Transverse colon (tissue), 3 donors: ENCODE results near the gene SMARCAL1.

Experiments
- EP300 ChIP-seq: sonication (generic); formaldehyde crosslinking; IDR thresholded peaks from one replicate; pipeline ENCODE4 v1.6.1; 2017; ENCODE audit warnings: antibody characterized with exemption, low read depth
- POLR2A ChIP-seq: fragments of 450-650 bp; IDR thresholded peaks from one replicate; pipeline ENCODE4 v1.6.1; 2016; ENCODE audit warnings: antibody characterized with exemption, mild to moderate bottlenecking, moderate library complexity
- POLR2AphosphoS5 ChIP-seq, 3 donors: sonication (generic); formaldehyde crosslinking; IDR thresholded peaks; one replicate each; pipeline ENCODE4 v1.6.1; 2016; ENCODE audit warnings: antibody characterized with exemption in 3 of 3

DNA sequence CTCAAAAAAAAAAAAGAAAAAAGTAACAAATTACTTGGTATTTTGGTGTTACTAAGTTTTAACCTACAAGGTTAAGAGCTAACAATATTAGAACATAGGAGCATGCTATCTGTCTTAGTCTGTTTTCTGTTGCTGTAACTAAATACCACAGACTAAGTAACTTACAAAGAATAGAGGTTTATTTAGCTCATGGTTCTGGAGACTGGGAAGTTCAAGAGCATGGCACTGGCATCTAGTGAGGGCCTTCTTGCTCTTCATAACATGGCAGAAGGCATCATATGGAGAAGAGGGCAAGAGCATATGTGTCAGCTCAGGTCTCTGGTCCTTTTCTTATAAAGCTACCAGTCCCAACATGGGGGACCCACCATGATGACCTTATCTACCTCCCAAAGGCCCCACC lies 36.5 kb downstream of the SMARCAL1 start:
- TF ChIP-seq EP300 = no peak
- no peak for TF ChIP-seq POLR2AphosphoS5 (IDR thresholded peaks at IDR 0.05)
- no peak for TF ChIP-seq POLR2A
